HG03139 (cell line): Measurements from ENCODE around the gene ZNF660.
A peak's percentile ranks its signal among the peaks of the same experiment; 100 is the strongest.

ENCODE experiments used
- ATAC-seq: cut with Tn5 transposase; IDR thresholded peaks from one replicate; pipeline ENCODE4 v1.9.1; 2021; ENCODE audit not compliant: unreplicated experiment

The ZNF660 gene

GRCh38 chr3:44628716-44629115 is 44.0 kb downstream of the ZNF660 start:
- ATAC-seq = no peak

- no peak for ATAC-seq
Measured at GRCh38 chr3:44632193-44632592, 47.4 kb downstream of the ZNF660 start.

- ATAC-seq = no peak
Measured at GRCh38 chr3:44642337-44642736, 57.6 kb downstream of the ZNF660 start.

GRCh38 chr3:44643024-44643423 is 58.3 kb downstream of the ZNF660 start:
- ATAC-seq = no peak

- no peak for ATAC-seq
Measured at GRCh38 chr3:44647771-44648170, 63.0 kb downstream of the ZNF660 start.

- ATAC-seq = peak; percentile 90
Measured at GRCh38 chr3:44648564-44649229, 63.9 kb downstream of the ZNF660 start, which contains the start of gene ZNF35. TSS of gene ZNF35 (plus strand) at chr3:44648732. CDS start at chr3:44651068, 2,336 bp downstream.
